Testis (tissue), 2 donors: ENCODE data around the gene OXA1L.

Source experiments
- POLR2A ChIP-seq: fragments of 450-650 bp; IDR thresholded peaks from one replicate; pipeline ENCODE4 v1.6.1; 2017; ENCODE audit warnings: antibody characterized with exemption, mild to moderate bottlenecking, moderate library complexity
- TF ChIP-seq, protein P1 (sequence below), 3 experiments: fragments of 450-650 bp in 2 of 3; fragments of 200-600 bp in 1 of 3; sonication (generic) in 1 of 3; IDR thresholded peaks; one replicate each; pipeline ENCODE4 v1.5.1; 2016 to 2019; ENCODE audit warnings: antibody characterized with exemption in 3 of 3, mild to moderate bottlenecking in 2 of 3, moderate library complexity in 1 of 3

DNA sequence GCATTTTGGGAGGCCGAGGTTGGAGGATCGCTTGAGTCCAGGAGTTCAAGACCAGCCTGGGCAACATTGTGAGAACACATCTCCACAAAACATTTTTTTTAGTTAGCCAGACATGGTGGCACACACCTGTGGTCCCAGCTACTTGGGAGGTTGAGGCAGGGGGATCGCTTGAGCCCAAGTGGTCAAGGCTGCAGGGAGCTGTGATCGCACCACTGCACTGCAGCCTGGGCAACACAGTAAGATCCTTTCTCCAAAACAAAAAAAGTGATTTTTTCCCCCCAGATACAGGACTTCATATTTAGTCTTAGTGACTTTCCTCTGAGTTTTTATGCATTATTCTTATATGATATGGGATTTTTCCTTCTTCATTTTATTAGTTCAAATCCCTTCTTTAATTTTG is 20.2 kb downstream of the OXA1L start:
- TF ChIP-seq, protein P1, sequence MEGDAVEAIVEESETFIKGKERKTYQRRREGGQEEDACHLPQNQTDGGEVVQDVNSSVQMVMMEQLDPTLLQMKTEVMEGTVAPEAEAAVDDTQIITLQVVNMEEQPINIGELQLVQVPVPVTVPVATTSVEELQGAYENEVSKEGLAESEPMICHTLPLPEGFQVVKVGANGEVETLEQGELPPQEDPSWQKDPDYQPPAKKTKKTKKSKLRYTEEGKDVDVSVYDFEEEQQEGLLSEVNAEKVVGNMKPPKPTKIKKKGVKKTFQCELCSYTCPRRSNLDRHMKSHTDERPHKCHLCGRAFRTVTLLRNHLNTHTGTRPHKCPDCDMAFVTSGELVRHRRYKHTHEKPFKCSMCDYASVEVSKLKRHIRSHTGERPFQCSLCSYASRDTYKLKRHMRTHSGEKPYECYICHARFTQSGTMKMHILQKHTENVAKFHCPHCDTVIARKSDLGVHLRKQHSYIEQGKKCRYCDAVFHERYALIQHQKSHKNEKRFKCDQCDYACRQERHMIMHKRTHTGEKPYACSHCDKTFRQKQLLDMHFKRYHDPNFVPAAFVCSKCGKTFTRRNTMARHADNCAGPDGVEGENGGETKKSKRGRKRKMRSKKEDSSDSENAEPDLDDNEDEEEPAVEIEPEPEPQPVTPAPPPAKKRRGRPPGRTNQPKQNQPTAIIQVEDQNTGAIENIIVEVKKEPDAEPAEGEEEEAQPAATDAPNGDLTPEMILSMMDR (IDR thresholded peaks at IDR 0.05), result no peak
- TF ChIP-seq POLR2A, result no peak
